GM19463 (cell line): ENCODE data around the gene ZMIZ1.

Source experiments
- ATAC-seq: cut with Tn5 transposase; IDR thresholded peaks from one replicate; pipeline ENCODE4 v1.9.1; 2021; ENCODE audit warnings: mild to moderate bottlenecking, moderate library complexity; ENCODE audit not compliant: unreplicated experiment

The ZMIZ1 gene

DNA sequence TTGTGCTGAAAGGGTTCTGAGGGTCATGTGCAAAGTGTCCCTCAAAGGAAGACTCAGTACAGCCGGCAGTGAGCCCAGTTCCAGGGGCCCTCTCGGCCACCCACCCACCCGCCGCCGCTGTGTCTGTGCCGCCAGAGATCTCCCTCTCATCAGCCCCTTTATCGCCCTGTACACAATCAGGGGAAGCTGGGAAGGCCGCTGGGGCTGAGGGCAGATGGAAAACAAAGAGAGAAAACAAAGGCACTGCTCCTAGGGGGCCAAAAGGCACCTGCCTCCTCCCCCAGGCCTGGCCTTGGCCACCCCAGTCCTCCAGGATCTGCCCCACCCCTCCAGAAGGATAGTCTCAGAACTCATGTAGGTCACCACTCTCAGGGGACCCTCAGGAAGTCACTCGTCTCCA lies 67.0 kb downstream of the ZMIZ1 start:
- no peak for ATAC-seq

DNA sequence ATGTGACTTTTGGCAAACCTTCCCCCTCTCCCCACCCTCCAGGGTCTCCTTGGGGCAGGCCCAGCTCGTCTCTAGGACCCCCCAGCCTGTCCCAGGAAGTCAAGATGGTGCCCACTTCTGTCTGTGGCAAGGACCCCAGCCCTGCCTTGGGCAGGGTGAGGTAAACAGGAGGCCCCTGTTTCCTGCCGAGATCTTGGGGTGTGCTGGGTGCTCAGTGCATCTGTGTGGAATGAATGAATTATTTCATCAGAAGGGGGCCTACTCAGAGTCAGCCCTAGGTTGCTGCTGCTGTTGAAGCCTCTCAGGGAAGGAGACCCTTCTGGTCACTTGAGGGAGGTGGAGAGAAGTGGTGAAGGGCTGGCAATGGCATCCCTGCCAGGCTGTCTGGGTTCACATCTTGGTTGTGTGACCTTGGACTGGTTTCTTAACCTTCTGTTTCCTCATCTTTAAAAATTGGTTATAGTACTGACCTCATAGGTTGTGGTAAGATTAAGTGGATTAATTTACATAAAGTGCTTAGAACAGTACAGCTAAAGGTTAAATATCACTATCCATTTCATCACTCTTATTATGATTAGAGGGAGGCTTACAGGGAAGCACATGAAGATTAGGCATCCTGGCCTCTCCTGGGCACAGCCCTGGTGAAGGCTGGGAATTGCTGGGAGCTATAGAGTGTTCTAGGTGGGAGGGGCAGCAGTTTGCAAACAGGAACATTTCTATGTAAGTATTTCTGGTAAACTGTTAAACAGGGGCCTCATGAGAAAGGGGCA lies 67.7 kb downstream of the ZMIZ1 start:
- ATAC-seq: no peak

DNA sequence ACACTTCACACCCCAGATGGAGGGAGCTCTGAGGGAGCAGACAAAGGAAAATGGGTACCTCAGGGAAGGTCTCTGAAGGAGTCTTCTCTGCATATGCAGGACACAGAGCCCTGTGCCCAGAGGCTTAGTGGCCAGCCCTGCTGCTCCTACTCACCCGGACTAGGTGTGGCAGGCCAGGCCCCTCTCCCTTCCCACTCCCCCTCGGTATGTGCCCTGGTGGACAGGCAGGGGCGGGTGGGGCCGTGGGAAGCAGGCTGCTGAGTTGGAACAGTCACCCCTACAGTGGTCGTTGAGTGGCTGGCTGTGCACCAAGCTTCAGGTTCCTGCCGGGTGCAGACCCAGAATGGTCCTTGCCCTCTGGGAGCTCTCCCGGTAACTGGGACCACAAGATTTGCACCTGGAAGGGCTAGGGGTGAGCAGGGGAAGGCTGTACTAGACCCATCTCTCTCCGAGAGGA lies 68.6 kb downstream of the ZMIZ1 start:
- peak; percentile 16 for ATAC-seq

DNA sequence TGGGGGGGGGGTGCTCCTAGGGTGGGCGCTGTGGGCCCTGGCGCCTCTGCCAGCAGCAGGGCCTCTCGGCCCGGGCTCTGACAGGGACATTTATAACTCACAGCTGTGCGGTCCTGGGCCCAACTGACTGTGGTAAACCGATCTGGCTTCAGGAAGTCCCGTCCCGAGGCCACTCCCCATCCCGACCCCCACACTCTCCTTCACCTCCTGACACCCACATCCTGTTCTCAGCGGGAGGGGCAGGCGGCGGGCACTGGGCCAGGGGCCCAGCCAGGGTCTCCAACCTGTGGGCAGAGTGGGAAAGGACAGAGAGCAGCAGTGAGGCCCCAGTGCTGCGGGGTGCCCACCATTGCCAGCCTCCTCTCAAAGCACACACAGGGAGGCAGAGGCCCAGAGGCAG lies 69.1 kb downstream of the ZMIZ1 start:
- ATAC-seq: peak; percentile 83

DNA sequence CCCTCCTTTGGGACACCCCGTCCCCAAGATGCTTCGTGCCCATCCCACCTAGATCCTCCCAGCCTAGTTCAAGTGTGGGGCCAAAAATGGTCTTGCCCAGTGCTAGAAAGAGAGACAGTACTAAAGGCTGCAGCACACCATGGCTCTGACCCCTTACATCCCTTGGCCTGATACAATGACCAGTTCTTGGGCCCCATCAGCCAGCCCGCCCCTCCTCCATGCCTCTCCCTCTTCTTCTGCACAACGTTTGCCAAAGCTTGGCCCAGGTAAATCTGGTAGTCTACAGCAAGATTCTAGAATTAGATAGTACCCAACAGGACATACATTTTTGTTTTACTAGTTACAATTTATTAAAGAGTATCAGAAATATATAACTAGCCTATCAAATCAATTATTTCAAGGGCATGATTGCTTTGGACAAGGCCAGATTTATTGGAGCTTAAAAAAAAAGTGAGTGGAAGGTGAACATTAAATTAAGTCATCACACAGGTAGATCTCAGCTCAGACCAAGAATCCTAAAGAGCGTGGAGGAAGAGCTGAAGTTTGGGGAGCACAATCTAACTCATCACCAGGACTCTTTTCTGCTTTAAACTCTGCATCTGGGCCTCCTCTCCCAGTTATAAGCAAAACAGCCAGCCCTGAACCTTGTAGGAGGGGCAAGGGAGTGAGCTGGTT lies 69.8 kb downstream of the ZMIZ1 start:
- no peak for ATAC-seq

DNA sequence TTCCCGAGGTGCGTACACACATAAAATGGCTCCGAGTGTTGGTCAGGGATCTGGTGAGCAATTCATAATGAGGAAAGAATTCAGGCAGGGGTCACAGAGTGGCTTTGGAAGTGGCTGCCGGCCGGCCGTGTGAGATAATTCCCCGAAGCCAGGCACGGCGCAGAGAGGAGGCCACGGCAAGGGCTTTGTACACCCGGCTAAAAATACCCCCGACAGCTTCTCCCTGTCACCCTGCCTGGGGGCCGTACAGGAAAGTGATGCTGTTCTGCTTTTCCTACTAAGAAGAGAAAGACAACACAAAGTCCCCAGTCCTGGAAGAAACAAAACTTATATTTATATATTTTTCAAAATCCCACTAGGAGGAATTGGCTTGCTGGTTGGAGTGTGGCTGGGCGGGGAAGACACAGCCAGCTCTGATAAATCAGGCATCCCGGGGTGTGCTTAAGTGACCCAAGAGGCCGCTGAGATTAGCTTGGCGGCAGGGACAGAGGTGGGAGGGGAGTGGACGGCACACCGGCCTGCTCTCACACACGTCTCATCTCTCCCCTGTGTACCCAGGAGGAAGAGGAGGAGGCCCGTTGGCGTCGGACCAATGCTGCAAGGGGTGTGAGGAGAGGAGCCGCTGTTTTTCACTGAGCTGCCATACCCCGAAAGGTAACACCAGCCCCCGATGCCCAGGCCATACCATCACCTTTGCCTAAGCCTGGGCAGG lies 70.5 kb downstream of the ZMIZ1 start:
- ATAC-seq: no peak

DNA sequence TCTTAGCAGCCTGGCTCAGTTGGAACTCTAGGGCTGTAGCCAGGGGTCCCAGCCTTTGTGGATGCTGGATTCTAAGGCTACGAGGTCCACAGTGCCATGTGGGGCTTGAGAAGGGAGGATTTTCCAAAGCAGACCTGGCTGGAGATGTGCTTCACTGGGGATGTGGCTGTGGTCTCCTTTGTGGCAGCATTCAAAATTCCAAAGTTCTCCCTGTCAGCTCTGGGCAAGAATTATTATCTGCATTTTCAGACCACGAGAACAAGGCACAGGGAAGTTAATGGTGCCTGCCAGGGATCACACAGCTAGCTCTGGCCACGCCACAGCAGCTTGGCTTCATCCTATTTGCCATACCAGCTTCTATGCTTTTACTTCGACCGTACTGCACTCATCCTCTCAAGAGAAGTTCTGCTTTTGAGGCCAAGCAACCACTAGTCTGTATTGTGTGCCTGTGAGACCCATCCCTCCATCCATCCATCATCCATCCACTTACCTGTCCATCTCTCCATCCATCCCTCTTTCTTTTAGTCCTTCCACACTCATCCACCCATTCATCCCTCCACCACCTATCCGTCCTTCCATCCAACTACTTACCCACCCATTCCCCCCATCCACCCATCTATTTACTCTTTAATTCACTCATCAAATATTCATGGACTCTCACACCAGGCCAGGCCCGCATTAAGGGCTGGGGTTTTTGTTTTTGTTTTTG lies 71.5 kb downstream of the ZMIZ1 start:
- ATAC-seq: no peak

DNA sequence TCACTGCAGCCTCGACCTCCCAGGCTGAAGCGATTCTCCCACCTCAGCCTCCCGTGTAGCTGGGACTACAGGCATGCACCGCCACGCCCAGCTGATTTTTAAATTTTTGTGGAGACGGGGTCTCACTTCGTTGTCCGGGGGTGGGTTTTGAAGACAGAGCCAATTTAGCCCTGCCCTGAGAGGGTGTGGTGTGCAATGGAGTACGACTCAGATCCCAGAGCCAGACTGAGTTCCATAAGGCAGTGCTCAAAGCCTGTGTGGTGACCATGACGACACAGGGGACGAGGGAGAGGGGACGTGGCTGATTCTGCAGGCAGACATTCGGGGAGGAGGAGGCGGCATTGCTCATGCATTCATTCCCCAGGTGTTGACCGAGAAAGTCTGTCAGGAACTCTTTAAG lies 72.1 kb downstream of the ZMIZ1 start:
- ATAC-seq: no peak

DNA sequence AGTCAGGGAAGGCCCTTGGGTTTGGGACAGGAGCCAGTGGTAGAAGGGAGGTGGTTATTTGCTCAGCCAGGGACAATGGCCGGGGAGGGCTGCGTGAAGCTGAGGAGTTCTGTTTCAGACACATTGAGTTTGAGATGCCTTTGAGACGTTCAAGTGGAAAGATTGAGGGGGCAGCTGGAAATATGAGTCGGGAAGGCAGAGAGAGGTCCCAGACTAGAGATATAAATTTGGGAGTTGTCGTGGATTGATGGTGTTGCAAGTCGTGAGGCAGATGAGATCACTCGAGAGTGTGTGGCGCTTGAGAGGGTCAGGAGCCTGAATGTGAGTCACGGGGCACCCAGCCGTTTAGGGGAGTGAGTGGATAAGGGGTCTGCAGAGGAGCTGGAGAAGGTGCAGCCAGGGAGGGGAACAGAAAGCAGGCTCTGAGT lies 73.3 kb downstream of the ZMIZ1 start:
- no peak for ATAC-seq

DNA sequence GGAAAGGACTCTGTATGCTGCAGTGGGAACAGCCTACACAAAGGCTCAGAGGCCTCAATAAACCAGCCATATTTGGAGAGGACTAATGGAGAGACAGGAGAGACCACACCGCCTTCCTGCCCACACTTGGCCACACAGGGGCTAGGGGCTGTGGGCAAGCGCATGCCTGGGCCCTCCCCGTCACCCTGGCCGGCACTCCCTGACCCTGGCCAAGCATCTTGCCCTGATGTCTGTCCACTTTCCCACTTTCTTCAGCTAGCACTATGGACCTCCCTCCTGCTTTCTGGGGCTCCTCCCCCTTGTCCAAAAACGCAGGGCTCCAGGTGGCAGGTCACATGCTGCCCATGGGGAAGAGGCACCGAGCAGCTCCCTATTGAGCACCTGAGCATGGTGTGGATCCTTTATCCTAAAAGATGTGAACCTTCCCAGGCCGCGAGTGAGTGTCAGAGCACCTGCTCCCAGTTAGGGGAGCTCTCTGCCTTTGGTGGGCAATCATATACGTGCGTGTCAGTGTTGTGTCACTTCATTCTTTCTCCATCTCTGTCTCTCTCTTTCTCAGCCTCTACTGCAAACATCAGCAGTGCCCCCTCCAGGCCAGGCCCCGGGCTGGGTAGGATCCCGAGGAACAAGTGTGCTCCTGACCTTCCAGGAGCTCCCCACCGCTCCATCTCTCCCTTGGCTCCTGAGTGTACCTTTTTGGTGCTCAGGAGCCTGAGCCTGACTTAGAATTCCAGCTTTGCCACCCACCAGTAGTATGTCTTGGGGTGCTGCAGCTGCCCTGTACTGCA lies 74.0 kb downstream of the ZMIZ1 start:
- ATAC-seq: no peak

DNA sequence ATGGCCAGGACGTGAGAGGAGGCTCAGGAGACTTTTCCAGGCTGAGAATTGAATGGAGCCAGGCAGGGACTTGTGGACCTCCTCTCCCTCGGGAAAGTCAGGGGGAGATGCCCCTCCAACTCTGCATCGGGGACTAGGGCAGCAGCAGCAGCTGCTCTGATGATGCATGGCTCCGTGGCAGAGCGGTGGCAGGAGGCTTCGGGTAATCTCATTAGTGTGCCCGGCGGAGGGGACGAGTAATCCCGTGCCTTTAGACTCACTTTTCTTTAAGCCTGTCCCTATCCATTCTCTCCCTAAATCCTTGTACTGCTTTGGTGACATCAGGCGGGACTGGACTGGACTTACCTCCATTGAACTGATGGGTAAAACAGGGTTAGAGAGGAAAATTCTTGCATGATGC lies 75.1 kb downstream of the ZMIZ1 start:
- no peak for ATAC-seq

DNA sequence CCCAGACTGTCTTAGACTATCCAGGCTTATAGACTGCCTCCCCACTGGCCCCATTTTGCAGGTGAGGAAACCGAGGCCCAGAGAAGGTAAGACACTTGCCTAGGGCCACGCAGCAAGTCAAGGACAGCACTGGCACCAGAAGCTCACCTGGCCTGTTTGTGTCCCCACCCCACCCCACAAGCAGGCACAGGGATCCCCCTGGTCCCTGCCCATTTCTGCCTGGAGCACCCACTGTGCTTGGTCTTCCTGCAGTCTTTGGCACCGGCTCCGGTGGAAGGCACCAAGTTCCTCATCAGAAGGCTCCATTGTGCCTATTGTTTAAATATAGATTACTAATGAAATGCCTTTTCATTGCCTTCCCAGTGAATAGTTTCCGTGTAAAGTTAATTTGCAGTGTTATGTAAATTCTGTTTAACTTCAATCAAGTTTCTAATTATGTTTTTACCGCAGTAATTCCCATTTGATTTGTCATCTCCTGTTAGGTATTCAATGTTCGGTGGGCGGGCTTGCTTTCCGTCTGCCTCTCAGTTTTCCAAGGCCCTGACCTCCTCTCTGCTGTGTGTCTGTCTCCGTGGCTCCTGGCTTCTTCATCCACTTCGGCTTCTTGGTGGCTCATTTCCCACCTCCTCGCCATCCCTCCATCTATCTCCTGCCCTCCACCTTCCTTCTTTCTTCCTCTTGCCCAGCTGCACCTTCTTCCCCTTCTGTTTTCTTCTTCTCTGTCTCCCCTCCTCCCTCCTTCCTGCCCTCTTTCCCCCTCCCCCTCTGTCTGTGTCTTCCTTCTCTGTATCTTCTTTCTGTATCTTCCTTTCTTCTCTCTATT lies 75.8 kb downstream of the ZMIZ1 start:
- no peak for ATAC-seq

DNA sequence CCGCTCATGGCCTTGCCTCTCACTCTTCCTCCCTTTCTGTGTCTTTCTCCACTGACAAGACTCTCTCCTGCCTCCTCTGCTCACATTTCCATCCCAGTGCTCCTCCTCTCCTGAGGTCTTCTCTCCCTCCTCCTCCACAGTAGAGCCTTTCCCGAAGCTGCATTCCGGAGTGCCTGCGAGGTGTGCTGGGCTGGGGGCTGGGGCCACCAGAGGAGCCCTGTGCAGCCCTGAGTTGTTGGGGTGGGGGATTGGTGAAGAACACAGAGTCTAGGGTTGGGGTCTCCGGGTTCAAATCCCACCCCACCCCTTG lies 76.4 kb downstream of the ZMIZ1 start:
- no peak for ATAC-seq

DNA sequence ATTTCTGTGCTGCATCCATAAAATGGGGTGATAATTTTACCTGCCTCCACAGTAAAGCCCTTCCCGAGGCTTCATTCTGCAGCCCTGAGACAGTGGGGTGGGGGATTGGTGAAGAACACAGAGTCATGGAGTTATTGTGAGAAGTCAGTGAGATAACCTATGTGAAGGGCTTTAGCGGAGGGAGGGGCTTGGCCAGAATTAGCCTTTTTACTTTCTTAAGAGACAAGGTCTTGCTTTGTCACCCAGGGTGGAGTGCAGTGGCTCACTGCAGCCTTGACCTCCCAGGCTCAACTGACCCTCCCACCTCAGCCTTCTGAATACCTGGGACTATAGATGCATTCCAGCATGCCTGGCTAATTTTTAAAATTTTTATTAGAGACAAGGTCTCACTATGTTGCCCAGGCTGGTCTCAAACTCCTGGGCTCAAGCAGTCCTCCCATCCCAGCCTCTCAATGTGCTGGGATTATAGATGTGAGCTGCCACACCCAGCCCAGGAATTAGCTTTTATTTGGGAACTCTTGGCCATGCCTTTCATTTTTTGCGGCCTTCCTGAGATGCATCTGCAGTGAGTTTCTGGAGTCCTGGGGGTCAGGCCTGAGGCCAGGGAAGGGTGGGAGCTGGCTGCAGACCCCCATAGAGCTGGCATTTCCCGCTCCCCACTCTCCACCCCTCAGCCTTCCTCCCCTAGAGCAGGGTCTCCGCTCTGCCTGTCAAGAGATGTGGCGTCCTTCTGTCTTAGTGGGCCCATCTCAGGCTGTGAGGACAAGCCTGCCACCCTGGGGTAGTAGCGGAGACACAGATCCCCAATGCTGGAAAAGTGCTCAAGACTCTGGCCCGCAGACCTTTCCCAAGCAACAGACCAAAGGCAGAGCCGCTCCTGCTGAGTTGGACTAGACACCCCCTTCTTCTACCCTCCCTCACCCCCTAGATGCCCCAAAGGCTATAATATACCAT lies 77.0 kb downstream of the ZMIZ1 start:
- no peak for ATAC-seq

DNA sequence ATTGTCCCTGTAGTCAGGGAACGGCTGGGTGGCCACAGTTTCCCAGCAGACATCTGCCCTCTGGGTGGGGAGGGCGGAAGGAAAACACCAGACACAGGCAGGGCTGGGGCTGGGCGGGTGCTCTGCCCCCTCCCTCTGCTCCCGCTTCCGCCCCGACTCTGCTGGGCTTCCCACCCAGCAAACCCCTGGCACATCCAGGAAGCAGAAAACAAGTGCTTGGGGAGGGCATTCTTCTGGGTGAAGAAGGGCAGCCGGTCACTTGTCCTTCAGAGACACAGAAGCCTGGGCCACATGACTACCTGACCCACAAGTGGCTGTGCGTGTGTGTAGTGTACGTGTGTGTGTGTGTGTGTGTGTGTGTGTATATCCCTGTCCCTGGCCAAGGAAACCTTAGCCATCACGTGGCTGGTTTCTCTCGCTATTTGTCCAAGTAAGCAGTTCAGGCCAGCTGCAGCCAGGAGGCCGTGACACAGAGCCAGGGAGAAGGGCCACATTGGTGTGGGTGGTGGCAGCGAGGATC lies 77.9 kb downstream of the ZMIZ1 start:
- no peak for ATAC-seq

DNA sequence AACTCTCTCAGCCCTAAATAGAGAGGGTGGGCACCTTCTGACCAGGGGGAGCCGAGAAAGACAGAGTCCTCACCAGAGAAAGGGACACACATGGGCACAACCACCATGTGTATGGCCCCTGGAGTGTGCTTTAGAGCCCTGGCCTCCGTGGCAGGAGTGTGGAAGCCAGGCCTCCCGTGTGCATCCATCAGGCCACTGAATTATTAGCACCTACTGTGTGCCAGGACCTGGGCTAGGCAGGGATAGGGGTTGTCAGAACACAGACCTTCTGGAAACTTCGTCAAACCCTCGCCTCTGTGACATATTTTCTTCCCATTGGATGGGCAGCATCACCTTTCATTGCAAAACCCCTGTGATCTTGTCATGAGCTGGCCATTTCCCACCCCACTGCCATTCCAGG lies 78.5 kb downstream of the ZMIZ1 start:
- no peak for ATAC-seq

DNA sequence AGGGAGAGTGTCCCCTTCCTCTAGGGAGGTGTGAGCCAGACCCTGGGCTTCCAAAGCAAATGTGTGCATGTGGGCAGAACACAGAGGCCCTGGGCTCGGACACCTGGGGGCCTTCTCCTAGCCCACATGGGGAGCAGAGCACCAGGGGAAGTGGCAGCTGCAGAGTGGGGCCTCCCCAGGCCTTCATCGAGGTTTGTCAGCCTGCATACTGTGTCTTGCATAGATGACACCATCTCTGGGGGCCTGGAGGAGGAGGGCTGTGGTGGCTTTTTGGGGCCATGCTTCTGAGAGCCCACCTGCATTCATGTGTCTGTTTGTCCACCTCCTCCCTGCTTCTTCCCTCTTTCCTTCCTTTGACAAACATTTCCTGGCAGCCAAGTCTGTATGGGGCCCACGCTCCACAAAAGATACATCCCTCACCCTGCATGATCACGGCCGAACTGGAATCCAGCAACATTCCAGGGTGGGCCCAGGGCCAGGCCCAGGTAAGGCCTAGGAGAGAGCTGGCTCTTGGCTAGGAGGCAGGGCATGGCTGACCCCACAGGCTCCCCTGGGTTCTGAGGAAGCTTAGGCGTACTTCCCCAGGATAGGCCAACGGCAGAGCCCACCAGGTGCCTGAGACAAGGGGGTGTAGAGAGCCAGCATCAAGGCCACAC lies 79.2 kb downstream of the ZMIZ1 start:
- no peak for ATAC-seq
